Activated CD4-positive, alpha-beta T cell treated with anti-CD3 and anti-CD28 coated beads for 36 hours (primary cell): ENCODE data around the gene UNC5C. TPM values are rescaled to one million over a fixed set of nuclear protein-coding genes. Genes with fewer than 3 reads are reported as not detected.

Experiments used
- ATAC-seq: fragments of 200-7000 bp; cut with Tn5 transposase; one replicate; pipeline ENCODE4 v1.10.0; 2021; ENCODE audit warnings: mild to moderate bottlenecking, moderate library complexity
- CTCF ChIA-PET: fragments of 350-600 bp; sonication (Branson Sonifier 250); formaldehyde crosslinking; loops from one replicate; lab custom pipeline; 2021; ENCODE audit warnings: antibody characterized with exemption; lab: Charles Lee
- POLR2A ChIA-PET: fragments of 350-600 bp; sonication (Branson Sonifier 250); formaldehyde crosslinking; loops from one replicate; lab custom pipeline; 2021; ENCODE audit warnings: antibody characterized with exemption, inconsistent platforms; lab: Charles Lee
- DNase-seq: peaks from one replicate; pipeline ENCODE4 v3.0.0-alpha.2; 2020
- H3K27ac Mint-ChIP-seq: one replicate; pipeline ENCODE4 v1.8.0; 2021; ENCODE audit warnings: mixed read lengths
- H3K27me3 Mint-ChIP-seq: one replicate; pipeline ENCODE4 v1.8.0; 2021; ENCODE audit warnings: mixed read lengths
- H3K36me3 Mint-ChIP-seq: one replicate; pipeline ENCODE4 v1.8.0; 2021; ENCODE audit warnings: low read depth, mixed read lengths
- H3K4me1 Mint-ChIP-seq: one replicate; pipeline ENCODE4 v1.8.0; 2021; ENCODE audit warnings: mixed read lengths
- H3K4me3 Mint-ChIP-seq: one replicate; pipeline ENCODE4 v1.8.0; 2021; ENCODE audit warnings: mild to moderate bottlenecking, moderate library complexity, mixed read lengths
- H3K9me3 Mint-ChIP-seq: one replicate; pipeline ENCODE4 v1.8.0; 2021; ENCODE audit warnings: low read depth, mixed read lengths
- intact Hi-C, 2 experiments: fragments of 100-400 bp; cut with DNase I in 1 of 2; cut with micrococcal nuclease in 1 of 2; formaldehyde crosslinking; loops; one replicate each; pipeline versions ENCODE4 v1.14.2 to v1.15.1; 2022 to 2024; cut with DNase I, micrococcal nuclease
- total RNA-seq, 2 experiments: library from RNA; stranded (reverse); gene quantifications; one replicate each; pipeline ENCODE4 v1.2.3, GENCODE V29; 2021

UNC5C gene
- total RNA-seq, 2 experiments from 2014 or later, result 0.07 TPM; not detected in 1

GRCh38 chr4:95129821-95130311 is 418.9 kb downstream of the UNC5C start:
- Mint-ChIP-seq H3K36me3 (no peaks in the 10 kb centered on the region), H3K27me3 (peaks cover under 1% of the 10 kb centered on the region), H3K4me1 (peaks cover 8% of the 10 kb centered on the region), H3K27ac (no peak overlapping the region), H3K4me3 (no peak overlapping the region), H3K9me3 (no peaks in the 10 kb centered on the region)
- intact Hi-C loops, result no loop called here
- DNase-seq (peak; percentile 11), ATAC-seq (peak; percentile 77)
- ChIA-PET CTCF (interaction anchor here (0.6 kb wide), 1 partner anchor 36 kb away, joined by 3 read pairs; no protein-coding TSS in a partner anchor), POLR2A (no interaction called here)

- ChIA-PET POLR2A (no interaction called here), CTCF (no interaction called here)
- Mint-ChIP-seq H3K4me1 (peaks cover 8% of the 10 kb centered on the region), H3K4me3 (no peak overlapping the region), H3K36me3 (no peaks in the 10 kb centered on the region), H3K27ac (no peak overlapping the region), H3K9me3 (no peaks in the 10 kb centered on the region), H3K27me3 (peaks cover 1% of the 10 kb centered on the region)
- no peak for ATAC-seq
- intact Hi-C loops, result no loop called here
- DNase-seq, result no peak
Observed at GRCh38 chr4:95129031-95129430, 419.7 kb downstream of the UNC5C start.

- peak; percentile 14 for DNase-seq
- Mint-ChIP-seq H3K4me1 (peaks cover 4% of the 10 kb centered on the region), H3K27me3 (peaks cover 1% of the 10 kb centered on the region), H3K36me3 (no peaks in the 10 kb centered on the region), H3K4me3 (no peak overlapping the region), H3K9me3 (no peaks in the 10 kb centered on the region), H3K27ac (no peak overlapping the region)
- no peak for ATAC-seq
- POLR2A ChIA-PET, result no interaction called here
- intact Hi-C loops, result loop anchor here (1.0 kb wide), 1 partner anchor 504 kb away; no protein-coding TSS in a partner anchor
- CTCF ChIA-PET, result interaction anchor here (0.5 to 1.8 kb wide), 2 partner anchors 25 to 503 kb away, joined by 3 to 11 read pairs; no protein-coding TSS in a partner anchor
Observed at GRCh38 chr4:95124906-95125504, 423.8 kb downstream of the UNC5C start.

- H3K27ac Mint-ChIP-seq, result no peak overlapping the region
- no peaks in the 10 kb centered on the region for H3K36me3 Mint-ChIP-seq
- peaks cover 1% of the 10 kb centered on the region for H3K27me3 Mint-ChIP-seq
- H3K9me3 Mint-ChIP-seq, result no peaks in the 10 kb centered on the region
- CTCF ChIA-PET, result no interaction called here
- H3K4me3 Mint-ChIP-seq, result no peak overlapping the region
- intact Hi-C loops, result no loop called here
- POLR2A ChIA-PET, result no interaction called here
- no peaks in the 10 kb centered on the region for H3K4me1 Mint-ChIP-seq
- DNase-seq (no peak), ATAC-seq (no peak)
Observed at GRCh38 chr4:95122001-95122400, 426.8 kb downstream of the UNC5C start.

- POLR2A ChIA-PET, result no interaction called here
- intact Hi-C loops, result no loop called here
Observed at GRCh38 chr4:95120456-95120855, 428.3 kb downstream of the UNC5C start.

GRCh38 chr4:95118497-95118896 is 430.3 kb downstream of the UNC5C start:
- CTCF ChIA-PET, result no interaction called here

More at GRCh38 chr4:95120456-95120855, 428.3 kb downstream of the UNC5C start:
- Mint-ChIP-seq H3K27me3 (peaks cover 1% of the 10 kb centered on the region), H3K4me3 (no peak overlapping the region), H3K9me3 (no peaks in the 10 kb centered on the region), H3K27ac (no peak overlapping the region), H3K36me3 (no peaks in the 10 kb centered on the region), H3K4me1 (no peaks in the 10 kb centered on the region)
- DNase-seq (no peak), ATAC-seq (no peak)
- CTCF ChIA-PET, result no interaction called here

GRCh38 chr4:95114521-95114920 is 434.3 kb downstream of the UNC5C start:
- ATAC-seq (no peak), DNase-seq (peak; percentile 14)
- Mint-ChIP-seq H3K27ac (no peak overlapping the region), H3K4me1 (no peaks in the 10 kb centered on the region), H3K27me3 (peaks cover 2% of the 10 kb centered on the region), H3K4me3 (no peak overlapping the region), H3K9me3 (no peaks in the 10 kb centered on the region), H3K36me3 (no peaks in the 10 kb centered on the region)
- intact Hi-C loops, result no loop called here
- POLR2A ChIA-PET, result no interaction called here
- CTCF ChIA-PET, result no interaction called here

More at GRCh38 chr4:95118497-95118896, 430.3 kb downstream of the UNC5C start:
- Mint-ChIP-seq H3K4me1 (no peaks in the 10 kb centered on the region), H3K4me3 (no peak overlapping the region), H3K36me3 (no peaks in the 10 kb centered on the region), H3K9me3 (no peaks in the 10 kb centered on the region), H3K27ac (no peak overlapping the region), H3K27me3 (no peaks in the 10 kb centered on the region)
- intact Hi-C loops, result no loop called here
- POLR2A ChIA-PET, result no interaction called here
- DNase-seq (no peak), ATAC-seq (no peak)
